HUES64 (cell line): ENCODE data around the gene ITGB7.

ENCODE experiments used
- H3K27ac ChIP-seq: 2 replicates; pipeline ENCODE4 v1.7.0; 2013; ENCODE audit warnings: low read depth, low read length, inconsistent platforms
- H3K27me3 ChIP-seq: 2 replicates; pipeline ENCODE4 v1.6.1; 2013; ENCODE audit warnings: mild to moderate bottlenecking, low read length; ENCODE audit not compliant: insufficient read depth
- H3K36me3 ChIP-seq: 2 replicates; pipeline ENCODE4 v1.6.1; 2013; ENCODE audit warnings: mild to moderate bottlenecking, low read length; ENCODE audit not compliant: insufficient read depth
- H3K4me1 ChIP-seq: 2 replicates; pipeline ENCODE4 v1.6.1; 2013; ENCODE audit warnings: mild to moderate bottlenecking, low read length, moderate library complexity; ENCODE audit not compliant: insufficient read depth
- H3K4me3 ChIP-seq: 2 replicates; pipeline ENCODE4 v1.5.1; 2013; ENCODE audit warnings: mild to moderate bottlenecking, low read length, moderate library complexity
- H3K9ac ChIP-seq: 2 replicates; pipeline ENCODE4 v1.6.1; 2013; ENCODE audit warnings: mild to moderate bottlenecking, low read depth, low read length
- H3K9me3 ChIP-seq: 2 replicates; pipeline ENCODE4 v1.6.1; 2013; ENCODE audit warnings: low read depth, low read length; ENCODE audit not compliant: insufficient read depth
- WGBS: fragments of 150-250, 120-280 bp; methylation state at CpG from one replicate; pipeline ENCODE4 v1.1.7; 2013; ENCODE audit warnings: missing lambda C conversion rate; 5-methylcytosine and 5-hydroxymethylcytosine counted together

ITGB7 gene

DNA sequence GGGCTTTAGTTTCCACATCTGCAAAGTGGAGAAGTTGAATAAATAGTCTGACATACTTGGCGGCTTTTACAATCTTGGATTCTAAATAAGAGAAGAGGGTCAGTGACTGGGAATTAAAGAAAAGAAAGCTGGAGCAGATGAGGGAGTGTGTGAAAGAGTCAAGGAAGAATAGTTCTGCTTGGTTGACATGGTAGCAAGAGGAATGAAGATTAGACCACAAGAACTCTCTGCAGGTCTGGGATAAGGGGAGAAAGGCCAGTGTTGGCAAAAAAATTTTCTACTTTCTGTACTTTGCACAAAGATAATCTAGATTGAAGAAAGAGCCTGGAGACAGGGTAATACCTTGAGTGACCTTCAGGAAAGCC, 5.9 kb downstream of the ITGB7 start:
- Histone ChIP-seq H3K36me3 (no peaks in the 10 kb centered on the region), H3K27ac (no peak overlapping the region), H3K4me1 (no peaks in the 10 kb centered on the region), H3K9ac (no peak overlapping the region), H3K4me3 (no peak overlapping the region), H3K27me3 (peaks cover 37% of the 10 kb centered on the region), H3K9me3 (no peaks in the 10 kb centered on the region)
- 93% methylated on average over 1 of the region's 1 CpG for WGBS

DNA sequence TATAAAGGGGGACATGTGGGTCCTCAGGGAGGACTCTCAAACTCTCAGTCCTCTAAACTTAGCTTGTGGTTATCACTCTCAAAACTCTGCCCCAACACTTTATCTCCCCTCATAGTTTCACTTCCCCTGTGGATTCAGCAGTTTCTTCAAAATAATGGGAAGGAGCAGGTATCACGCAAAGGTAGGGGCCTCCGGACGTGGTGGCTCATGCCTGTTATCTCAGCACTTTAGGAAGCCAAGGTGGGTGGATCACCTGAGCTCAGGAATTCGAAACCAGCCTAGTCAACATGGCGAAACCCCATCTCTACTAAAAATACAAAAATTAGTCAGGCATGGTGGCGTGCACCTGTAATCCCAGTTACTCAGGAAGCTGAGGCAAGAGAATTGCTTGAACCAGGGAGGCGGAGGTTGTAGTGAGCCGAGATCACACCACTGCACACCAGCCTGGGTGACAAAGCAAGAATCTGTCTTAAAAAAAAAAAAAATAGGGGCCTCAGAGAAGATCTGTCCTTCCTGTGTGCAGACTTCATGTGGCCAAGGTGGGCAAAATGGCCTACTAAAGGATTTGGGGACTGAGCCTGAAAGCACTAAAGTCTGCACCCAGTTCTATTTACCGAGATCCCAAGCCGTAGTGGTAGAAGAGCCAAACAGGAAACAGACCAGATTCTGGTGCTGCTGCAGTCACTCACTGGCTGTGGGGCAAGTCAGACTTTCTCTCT, 6.4 kb downstream of the ITGB7 start:
- Histone ChIP-seq H3K9me3 (no peaks in the 10 kb centered on the region), H3K36me3 (no peaks in the 10 kb centered on the region), H3K4me1 (no peaks in the 10 kb centered on the region), H3K9ac (no peak overlapping the region), H3K4me3 (no peak overlapping the region), H3K27me3 (peaks cover 43% of the 10 kb centered on the region), H3K27ac (no peak overlapping the region)
- WGBS = 85% methylated on average over 10 of the region's 10 CpGs

GRCh38 chr12:53200107-53200457, 7.0 kb downstream of the ITGB7 start:
- WGBS = 78% methylated on average over 2 of the region's 2 CpGs
- no peak overlapping the region for H3K27ac ChIP-seq
- no peaks in the 10 kb centered on the region for H3K4me1 ChIP-seq
- H3K9me3 ChIP-seq = no peaks in the 10 kb centered on the region
- peaks cover 48% of the 10 kb centered on the region for H3K27me3 ChIP-seq
- H3K36me3 ChIP-seq = no peaks in the 10 kb centered on the region
- H3K4me3 ChIP-seq = no peak overlapping the region
- H3K9ac ChIP-seq = no peak overlapping the region

DNA sequence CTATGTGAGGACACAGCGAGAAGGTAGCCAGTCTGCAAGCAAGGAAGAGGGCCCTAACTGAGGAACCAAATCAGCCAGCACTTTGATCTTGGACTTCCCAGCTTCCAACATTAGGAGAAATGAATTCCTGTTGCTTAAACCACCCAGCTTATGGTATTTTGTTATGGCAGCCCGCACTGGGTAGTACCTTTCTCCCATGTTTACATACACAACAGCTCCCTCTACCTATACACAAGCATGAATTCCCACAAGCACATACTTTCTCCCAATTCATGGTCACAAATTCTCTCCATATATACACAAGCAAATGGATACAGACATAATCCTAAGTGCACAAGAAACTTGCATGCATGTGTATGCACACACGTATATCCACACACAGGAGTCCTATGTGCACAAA, 7.4 kb downstream of the ITGB7 start:
- H3K9ac ChIP-seq = no peak overlapping the region
- no peaks in the 10 kb centered on the region for H3K4me1 ChIP-seq
- no peaks in the 10 kb centered on the region for H3K36me3 ChIP-seq
- 87% methylated on average over 3 of the region's 3 CpGs for WGBS
- H3K4me3 ChIP-seq = no peak overlapping the region
- H3K27me3 ChIP-seq = peaks cover 52% of the 10 kb centered on the region
- H3K9me3 ChIP-seq = no peaks in the 10 kb centered on the region
- no peak overlapping the region for H3K27ac ChIP-seq

- no peaks in the 10 kb centered on the region for H3K36me3 ChIP-seq
- no peak overlapping the region for H3K9ac ChIP-seq
Observed at GRCh38 chr12:53198486-53199110, 8.5 kb downstream of the ITGB7 start.

DNA sequence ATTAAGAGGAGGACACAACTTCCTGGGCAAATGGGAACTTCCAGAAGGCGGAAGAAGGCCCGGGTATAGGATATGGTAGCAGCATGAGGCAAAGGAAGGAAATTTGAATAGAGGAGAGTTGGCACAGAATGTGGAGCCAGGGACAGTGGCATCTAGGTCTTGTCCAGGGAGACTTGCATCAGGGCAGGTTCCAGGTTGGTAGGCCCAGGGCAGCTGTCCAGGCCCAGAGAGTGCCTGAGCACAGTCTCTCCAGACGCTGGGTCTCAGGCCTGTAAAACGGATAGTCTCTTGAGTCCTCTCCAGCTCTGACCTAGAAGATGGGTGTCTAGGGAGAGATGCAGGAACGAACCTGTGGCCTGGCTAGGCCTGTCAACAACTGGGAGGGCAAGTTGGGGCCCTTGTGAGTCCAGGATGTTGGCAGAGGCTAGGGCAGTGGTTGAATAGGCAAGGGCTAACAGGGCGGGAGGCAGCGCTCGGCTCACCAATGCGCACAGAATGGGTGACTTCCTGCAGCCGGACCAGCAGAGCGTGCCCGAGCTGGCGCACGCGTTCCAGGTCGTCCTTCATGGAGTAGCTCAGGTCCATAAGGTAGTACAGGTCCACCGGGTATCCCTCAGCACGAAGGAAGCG, 9.9 kb downstream of the ITGB7 start:
- no peak overlapping the region for H3K27ac ChIP-seq
- no peaks in the 10 kb centered on the region for H3K36me3 ChIP-seq
- 76% methylated on average over 19 of the region's 19 CpGs for WGBS
- H3K4me3 ChIP-seq = peak overlapping the region; percentile 36; the same call in 1 of the 2 replicates
- H3K4me1 ChIP-seq = no peaks in the 10 kb centered on the region
- no peaks in the 10 kb centered on the region for H3K9me3 ChIP-seq
- no peak overlapping the region for H3K9ac ChIP-seq
- peaks cover 67% of the 10 kb centered on the region for H3K27me3 ChIP-seq

More at GRCh38 chr12:53198486-53199110, 8.5 kb downstream of the ITGB7 start:
- 89% methylated on average over 5 of the region's 5 CpGs for WGBS
- H3K4me3 ChIP-seq = no peak overlapping the region
- no peaks in the 10 kb centered on the region for H3K4me1 ChIP-seq
- H3K27ac ChIP-seq = no peak overlapping the region
- H3K9me3 ChIP-seq = no peaks in the 10 kb centered on the region
- H3K27me3 ChIP-seq = peaks cover 62% of the 10 kb centered on the region

DNA sequence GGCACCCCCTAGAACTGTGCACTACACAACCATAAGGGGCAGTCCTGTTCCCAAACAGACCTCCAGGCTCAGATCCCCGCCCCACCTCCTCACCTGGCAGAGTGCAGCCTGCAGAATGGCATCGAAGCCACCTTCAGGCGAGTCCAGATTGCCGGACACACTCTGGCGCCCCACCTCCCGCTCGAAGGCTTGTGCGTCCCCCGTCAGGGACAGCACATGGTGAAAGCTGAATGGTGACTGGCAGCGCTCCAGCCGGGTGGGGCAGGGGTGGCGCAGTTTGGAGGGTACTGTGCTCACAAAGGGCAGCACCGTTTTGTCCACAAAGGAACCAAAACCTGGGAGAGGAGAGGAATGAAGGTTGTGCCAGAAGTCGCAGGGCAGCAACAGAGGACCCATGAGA, 10.6 kb downstream of the ITGB7 start:
- H3K9ac ChIP-seq = no peak overlapping the region
- peaks cover 67% of the 10 kb centered on the region for H3K27me3 ChIP-seq
- no peaks in the 10 kb centered on the region for H3K4me1 ChIP-seq
- WGBS = 90% methylated on average over 14 of the region's 14 CpGs
- H3K4me3 ChIP-seq = no peak overlapping the region
- no peaks in the 10 kb centered on the region for H3K36me3 ChIP-seq
- H3K9me3 ChIP-seq = no peaks in the 10 kb centered on the region
- H3K27ac ChIP-seq = no peak overlapping the region

- no peak overlapping the region for H3K27ac ChIP-seq
- H3K4me1 ChIP-seq = no peaks in the 10 kb centered on the region
- peaks cover 67% of the 10 kb centered on the region for H3K27me3 ChIP-seq
- no peak overlapping the region for H3K9ac ChIP-seq
- H3K4me3 ChIP-seq = no peak overlapping the region
- no peaks in the 10 kb centered on the region for H3K9me3 ChIP-seq
- no peaks in the 10 kb centered on the region for H3K36me3 ChIP-seq
- WGBS = 84% methylated on average over 10 of the region's 10 CpGs
Observed at GRCh38 chr12:53195516-53196420, 11.3 kb downstream of the ITGB7 start.

DNA sequence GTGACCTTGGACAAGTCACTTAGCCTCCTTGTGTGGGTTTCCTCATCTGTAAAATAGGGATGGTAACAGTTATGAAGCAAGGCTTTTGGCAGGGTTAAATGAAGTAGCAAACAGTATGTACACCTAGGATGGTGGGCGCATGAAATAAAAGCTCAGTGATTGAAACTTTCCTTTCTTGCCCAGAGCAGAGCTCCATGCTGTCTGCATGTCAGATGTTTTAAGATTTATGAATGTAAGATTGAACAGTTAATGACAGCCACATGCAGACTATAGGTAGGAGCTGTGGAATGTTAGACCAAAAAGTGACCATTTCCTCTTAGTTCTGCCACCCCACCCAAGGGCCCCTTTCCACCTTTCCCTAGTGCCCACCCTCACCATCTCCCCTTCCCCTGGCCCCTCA, 12.1 kb downstream of the ITGB7 start:
- no peak overlapping the region for H3K27ac ChIP-seq
- H3K9me3 ChIP-seq = no peaks in the 10 kb centered on the region
- H3K9ac ChIP-seq = no peak overlapping the region
- WGBS = 90% methylated on average over 1 of the region's 1 CpG
- peaks cover 64% of the 10 kb centered on the region for H3K27me3 ChIP-seq
- H3K4me3 ChIP-seq = no peak overlapping the region
- H3K36me3 ChIP-seq = no peaks in the 10 kb centered on the region
- no peaks in the 10 kb centered on the region for H3K4me1 ChIP-seq

- Histone ChIP-seq H3K9me3 (no peaks in the 10 kb centered on the region), H3K4me1 (no peaks in the 10 kb centered on the region), H3K4me3 (no peak overlapping the region), H3K27me3 (peaks cover 60% of the 10 kb centered on the region), H3K27ac (no peak overlapping the region), H3K36me3 (no peaks in the 10 kb centered on the region), H3K9ac (no peak overlapping the region)
- 78% methylated on average over 10 of the region's 11 CpGs for WGBS
Observed at GRCh38 chr12:53193985-53194716, 12.9 kb downstream of the ITGB7 start.
